GM10248 (cell line): Measurements from ENCODE around the gene NAV1.

ENCODE experiments used
- CTCF ChIA-PET: fragments of 300-600 bp; sonication (Branson Sonifier 250); formaldehyde crosslinking; extraction: SDS; loops from one replicate; lab custom pipeline; 2021; ENCODE audit warnings: antibody characterized with exemption; lab: Yijun Ruan, JAX
- POLR2A ChIA-PET: fragments of 350-650 bp; sonication (Branson Sonifier 250); formaldehyde crosslinking; extraction: SDS; loops from one replicate; lab custom pipeline; 2020; ENCODE audit warnings: antibody characterized with exemption; lab: Yijun Ruan, JAX
- DNase-seq: peaks from one replicate; pipeline ENCODE4 v3.0.0; 2012; ENCODE audit errors: extremely low spot score
- TF ChIP-seq, protein P1 (sequence below): IDR thresholded peaks from 2 replicates; pipeline ENCODE4 v1.5.1; 2012; ENCODE audit warnings: mild to moderate bottlenecking, low read depth; ENCODE audit errors: extremely low read depth, missing control alignments, control extremely low read depth

The NAV1 gene

DNA sequence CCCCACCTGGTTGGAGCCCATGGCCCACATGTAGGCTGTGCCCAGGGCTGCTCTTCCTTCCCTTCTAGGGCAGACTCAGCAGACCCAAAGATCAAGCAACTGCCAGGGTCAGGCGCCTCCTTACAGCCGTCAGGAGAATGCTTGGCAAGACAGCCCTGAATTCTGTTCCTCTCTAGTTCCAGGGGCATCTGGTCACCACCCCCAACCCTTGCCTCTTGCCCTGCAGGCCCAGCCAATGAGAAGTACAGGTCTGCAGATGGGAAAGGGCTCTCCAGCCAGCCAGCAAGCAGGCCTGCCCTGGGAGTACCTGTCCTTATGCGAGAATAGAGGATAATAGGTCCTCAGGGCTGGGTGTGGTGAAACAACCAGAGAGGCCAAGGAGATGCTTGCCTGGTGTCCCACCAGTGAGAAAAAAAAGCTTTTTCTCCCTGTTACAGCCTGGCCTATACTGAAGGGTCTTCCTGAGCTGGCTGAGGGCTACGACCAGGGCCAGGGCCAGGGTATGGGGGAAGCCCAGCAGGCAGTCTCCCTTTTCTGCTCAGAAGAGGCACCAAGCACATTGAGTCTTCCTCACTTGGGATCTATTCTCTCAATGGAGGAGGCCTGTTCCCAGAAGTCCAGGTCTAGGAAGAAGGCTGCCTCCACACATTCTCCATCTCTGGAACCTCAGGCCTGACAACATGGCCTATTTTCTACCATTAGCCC lies 31.4 kb downstream of the NAV1 start:
- DNase-seq: no peak
- TF ChIP-seq, protein P1, sequence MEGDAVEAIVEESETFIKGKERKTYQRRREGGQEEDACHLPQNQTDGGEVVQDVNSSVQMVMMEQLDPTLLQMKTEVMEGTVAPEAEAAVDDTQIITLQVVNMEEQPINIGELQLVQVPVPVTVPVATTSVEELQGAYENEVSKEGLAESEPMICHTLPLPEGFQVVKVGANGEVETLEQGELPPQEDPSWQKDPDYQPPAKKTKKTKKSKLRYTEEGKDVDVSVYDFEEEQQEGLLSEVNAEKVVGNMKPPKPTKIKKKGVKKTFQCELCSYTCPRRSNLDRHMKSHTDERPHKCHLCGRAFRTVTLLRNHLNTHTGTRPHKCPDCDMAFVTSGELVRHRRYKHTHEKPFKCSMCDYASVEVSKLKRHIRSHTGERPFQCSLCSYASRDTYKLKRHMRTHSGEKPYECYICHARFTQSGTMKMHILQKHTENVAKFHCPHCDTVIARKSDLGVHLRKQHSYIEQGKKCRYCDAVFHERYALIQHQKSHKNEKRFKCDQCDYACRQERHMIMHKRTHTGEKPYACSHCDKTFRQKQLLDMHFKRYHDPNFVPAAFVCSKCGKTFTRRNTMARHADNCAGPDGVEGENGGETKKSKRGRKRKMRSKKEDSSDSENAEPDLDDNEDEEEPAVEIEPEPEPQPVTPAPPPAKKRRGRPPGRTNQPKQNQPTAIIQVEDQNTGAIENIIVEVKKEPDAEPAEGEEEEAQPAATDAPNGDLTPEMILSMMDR: no peak
- POLR2A ChIA-PET: no interaction called here
- CTCF ChIA-PET: interaction anchor here (1.3 to 3.9 kb wide), 2 partner anchors 10 to 58 kb away, joined by 3 to 24 read pairs; no protein-coding TSS in a partner anchor

DNA sequence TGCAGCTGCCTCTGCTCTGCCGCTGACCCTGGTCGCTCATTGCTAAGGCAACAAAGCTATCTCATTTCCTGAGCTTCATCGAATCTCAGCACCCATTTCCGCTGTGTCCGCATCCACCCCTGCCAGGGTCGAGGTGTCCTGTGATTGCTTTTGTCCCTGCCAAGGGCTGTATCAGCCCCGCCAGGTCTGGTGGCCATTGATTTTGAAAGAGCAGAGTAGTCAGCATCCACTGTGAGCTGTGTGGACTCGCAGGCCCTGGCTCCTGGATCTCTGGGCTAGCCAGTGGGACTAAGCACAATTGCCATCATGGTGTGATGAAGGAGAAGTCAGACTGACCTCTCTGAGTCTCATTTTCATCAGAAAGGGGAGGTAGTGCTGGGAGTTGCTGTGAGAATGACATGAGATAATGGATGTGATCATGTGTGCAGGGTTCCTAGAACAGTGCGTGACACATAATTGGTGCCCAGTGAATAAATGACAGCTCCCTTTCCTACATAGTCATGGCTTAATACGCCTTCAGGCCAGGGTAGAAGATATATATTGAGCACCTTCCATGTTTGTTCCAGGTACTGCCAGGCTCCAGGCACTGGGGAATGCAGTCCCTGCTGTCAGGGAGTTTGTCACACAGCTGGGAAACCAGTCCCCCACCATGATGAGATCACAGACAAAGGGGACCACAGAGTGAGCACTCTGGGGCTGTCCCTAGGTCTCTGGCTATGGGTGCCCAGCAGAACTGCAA lies 32.1 kb downstream of the NAV1 start:
- ChIA-PET POLR2A (no interaction called here), CTCF (interaction anchor here (1.2 to 3.9 kb wide), 3 partner anchors 11 to 152 kb away, joined by 3 to 24 read pairs (median 3); no protein-coding TSS in a partner anchor)
- DNase-seq: no peak
- TF ChIP-seq, protein P1: no peak

DNA sequence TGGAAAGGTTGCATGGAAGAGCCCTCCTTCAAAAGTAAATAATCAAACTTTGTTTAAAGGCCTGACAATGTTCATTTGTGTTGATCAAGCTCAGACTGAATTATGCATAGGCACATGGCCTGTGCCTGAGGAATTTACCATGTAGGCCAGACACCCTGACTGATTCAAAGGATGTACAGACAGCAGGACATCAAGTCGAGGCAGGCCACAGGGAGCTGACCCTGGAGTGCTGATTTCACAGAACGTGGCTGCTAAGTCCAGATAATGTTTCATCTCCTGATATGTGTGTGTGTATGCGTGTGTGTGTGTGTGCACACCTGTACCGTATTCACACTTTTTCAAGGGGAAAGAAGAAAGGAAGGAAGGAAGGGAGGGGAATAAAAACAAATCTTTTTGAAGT lies 34.1 kb downstream of the NAV1 start:
- ChIA-PET POLR2A (no interaction called here), CTCF (interaction anchor here (1.0 to 3.9 kb wide), 6 partner anchors 9 to 219 kb away, joined by 3 to 24 read pairs (median 4); no protein-coding TSS in a partner anchor)
- TF ChIP-seq, protein P1: no peak
- DNase-seq: no peak

DNA sequence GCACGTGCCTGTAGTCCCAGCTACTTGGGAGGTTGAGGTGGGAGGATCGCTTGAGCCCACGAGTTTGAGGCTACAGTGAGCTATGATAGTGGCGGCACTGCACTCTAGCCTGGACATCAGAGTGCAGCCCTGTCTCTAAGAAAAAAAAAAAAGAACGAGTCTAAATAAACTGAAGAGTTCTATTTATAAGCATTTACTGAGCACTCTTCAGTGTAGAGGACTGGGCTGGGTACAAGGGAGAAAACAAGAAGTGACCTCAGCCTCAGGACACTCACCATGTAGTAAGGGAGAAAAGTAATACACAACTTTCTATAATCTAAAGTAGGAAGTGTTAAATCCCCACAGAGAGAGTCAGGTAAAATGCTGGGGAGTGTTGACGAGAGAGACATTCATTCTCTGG lies 35.0 kb downstream of the NAV1 start:
- DNase-seq: no peak
- ChIA-PET POLR2A (no interaction called here), CTCF (interaction anchor here (0.7 to 3.9 kb wide), 4 partner anchors 10 to 27 kb away, joined by 3 to 24 read pairs (median 4); no protein-coding TSS in a partner anchor)
- TF ChIP-seq, protein P1: no peak

DNA sequence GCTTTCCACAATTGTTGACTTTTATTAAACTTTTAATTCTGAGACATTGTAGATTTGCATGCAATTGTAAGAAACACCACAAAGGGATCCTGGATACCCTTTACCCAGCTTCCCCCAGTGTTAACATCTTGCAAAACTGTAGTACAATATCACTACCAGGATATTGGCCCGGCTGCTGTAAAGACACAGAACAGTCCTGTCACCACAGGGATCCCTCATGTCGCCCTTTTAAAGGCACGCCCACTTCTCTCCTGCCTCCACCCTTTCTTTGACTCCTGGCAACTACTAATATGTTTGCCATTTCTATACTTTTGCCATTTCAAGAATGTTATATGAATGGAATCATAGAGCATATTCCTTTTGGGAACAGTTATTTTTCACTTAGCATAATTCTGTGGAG lies 37.0 kb downstream of the NAV1 start:
- no peak for DNase-seq
- TF ChIP-seq, protein P1: no peak
- ChIA-PET CTCF (interaction anchor here (1.8 kb wide), 1 partner anchor 15 kb away, joined by 5 read pairs; no protein-coding TSS in a partner anchor), POLR2A (no interaction called here)

DNA sequence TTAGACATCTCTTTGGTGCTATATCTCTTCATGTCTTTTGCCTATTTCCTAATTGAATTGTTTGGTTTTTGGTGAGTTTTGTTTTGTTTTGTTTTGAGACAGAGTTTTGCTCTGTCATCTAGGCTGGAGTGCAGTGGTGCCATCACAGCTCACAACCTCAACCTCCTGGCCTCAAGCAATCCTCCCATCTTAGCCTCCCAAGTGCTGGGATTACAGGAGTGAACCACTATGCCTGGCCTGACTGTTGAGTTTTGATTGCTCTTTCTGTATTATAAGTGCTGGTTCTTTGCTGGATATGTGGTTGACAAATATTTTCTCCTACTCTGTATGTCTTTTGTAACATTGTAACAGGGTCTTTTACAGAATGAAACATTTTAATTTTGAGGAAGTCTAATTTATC lies 38.0 kb downstream of the NAV1 start:
- TF ChIP-seq, protein P1: no peak
- DNase-seq: no peak
- CTCF ChIA-PET: no interaction called here
- POLR2A ChIA-PET: no interaction called here
